Breast epithelium (tissue), 4 donors: Measurements from ENCODE around the gene IFT81. TPM values are rescaled to one million over a fixed set of nuclear protein-coding genes. Genes with fewer than 3 reads are reported as not detected.

ENCODE experiments used
- DNase-seq, 2 donors: peaks; one replicate each; pipeline ENCODE4 v3.0.0-alpha.2; 2019; ENCODE audit warnings: low spot score in 2 of 2
- H3K27ac ChIP-seq, 2 donors: fragments of 200-600 bp; sonication (generic) in 1 of 2; one replicate each; pipeline ENCODE4 v1.5.1; 2016 to 2019; ENCODE audit warnings: mild to moderate bottlenecking in 1 of 2
- H3K27me3 ChIP-seq, 2 donors: fragments of 200-600 bp; sonication (generic) in 1 of 2; one replicate each; pipeline versions ENCODE4 v1.5.1 to v1.6.0; 2017 to 2019; ENCODE audit warnings: control low read depth in 1 of 2, mild to moderate bottlenecking in 1 of 2
- H3K36me3 ChIP-seq: fragments of 200-600 bp; one replicate; pipeline ENCODE4 v1.5.1; 2019
- H3K4me1 ChIP-seq, 2 donors: fragments of 200-600 bp; sonication (generic); one replicate each; pipeline ENCODE4 v1.5.1; 2016 to 2019; ENCODE audit warnings: control low read depth in 1 of 2
- H3K4me3 ChIP-seq, 3 donors: fragments of 200-600 bp; sonication (generic); 1 replicate in 2 of 3; 2 replicates in 1 of 3; pipeline ENCODE4 v1.5.1; 2016 to 2019; ENCODE audit warnings: mild to moderate bottlenecking in 3 of 3, moderate library complexity in 2 of 3
- H3K9me3 ChIP-seq, 2 donors: fragments of 200-600 bp; sonication (generic) in 1 of 2; one replicate each; pipeline ENCODE4 v1.5.1; 2016 to 2019; ENCODE audit warnings: control low read depth in 1 of 2
- POLR2A ChIP-seq: fragments of 450-650 bp; IDR thresholded peaks from one replicate; pipeline ENCODE4 v1.6.1; 2016; ENCODE audit warnings: antibody characterized with exemption, mild to moderate bottlenecking, moderate library complexity
- POLR2AphosphoS5 ChIP-seq, 3 donors: sonication (generic); formaldehyde crosslinking; IDR thresholded peaks; one replicate each; pipeline ENCODE4 v1.6.1; 2017; ENCODE audit warnings: antibody characterized with exemption in 3 of 3
- intact Hi-C: fragments of 100-400 bp; cut with DNase I; formaldehyde crosslinking; loops from one replicate; pipeline ENCODE4 v1.15.1; 2023; ENCODE audit warnings: low total_unique reads
- total RNA-seq, 3 donors: library from RNA; depleted of rRNA; stranded (reverse); fragments of >200 nt; gene quantifications; one replicate each; pipeline ENCODE4 v1.1.0, GENCODE V29; 2016
- TF ChIP-seq, protein P1 (sequence below), 3 donors: fragments of 450-650 bp; IDR thresholded peaks; one replicate each; pipeline ENCODE4 v1.5.1; 2016 to 2017; ENCODE audit warnings: antibody characterized with exemption in 3 of 3, mild to moderate bottlenecking in 3 of 3, moderate library complexity in 3 of 3

The IFT81 gene
- total RNA-seq, 3 donors from 2014 or later, result 9.4 to 27.1 (median 19.0) TPM

DNA sequence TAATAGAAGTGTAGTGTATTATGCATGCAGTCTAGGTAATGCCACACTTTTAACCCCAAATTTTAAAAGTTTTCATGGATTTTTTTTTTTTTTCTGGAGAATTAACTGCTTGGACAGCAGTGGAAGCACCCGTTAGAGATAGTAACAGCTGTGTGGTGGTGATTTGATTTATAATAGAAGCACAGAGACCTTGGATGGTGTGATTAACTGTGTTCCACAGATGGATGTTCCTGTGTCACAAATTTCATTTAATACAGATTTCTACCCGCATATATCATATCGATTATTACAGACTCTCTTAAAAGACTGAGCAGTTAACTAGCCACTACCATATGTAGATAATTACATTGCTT is 47.0 kb downstream of the IFT81 start:
- H3K9me3 ChIP-seq, result no peaks in the 10 kb centered on the region
- no peak for DNase-seq
- intact Hi-C loops, result no loop called here
- no peak overlapping the region for H3K4me3 ChIP-seq
- no peak overlapping the region for H3K27ac ChIP-seq
- H3K4me1 ChIP-seq, result no peaks in the 10 kb centered on the region
- no peaks in the 10 kb centered on the region for H3K27me3 ChIP-seq
- TF ChIP-seq, protein P1, sequence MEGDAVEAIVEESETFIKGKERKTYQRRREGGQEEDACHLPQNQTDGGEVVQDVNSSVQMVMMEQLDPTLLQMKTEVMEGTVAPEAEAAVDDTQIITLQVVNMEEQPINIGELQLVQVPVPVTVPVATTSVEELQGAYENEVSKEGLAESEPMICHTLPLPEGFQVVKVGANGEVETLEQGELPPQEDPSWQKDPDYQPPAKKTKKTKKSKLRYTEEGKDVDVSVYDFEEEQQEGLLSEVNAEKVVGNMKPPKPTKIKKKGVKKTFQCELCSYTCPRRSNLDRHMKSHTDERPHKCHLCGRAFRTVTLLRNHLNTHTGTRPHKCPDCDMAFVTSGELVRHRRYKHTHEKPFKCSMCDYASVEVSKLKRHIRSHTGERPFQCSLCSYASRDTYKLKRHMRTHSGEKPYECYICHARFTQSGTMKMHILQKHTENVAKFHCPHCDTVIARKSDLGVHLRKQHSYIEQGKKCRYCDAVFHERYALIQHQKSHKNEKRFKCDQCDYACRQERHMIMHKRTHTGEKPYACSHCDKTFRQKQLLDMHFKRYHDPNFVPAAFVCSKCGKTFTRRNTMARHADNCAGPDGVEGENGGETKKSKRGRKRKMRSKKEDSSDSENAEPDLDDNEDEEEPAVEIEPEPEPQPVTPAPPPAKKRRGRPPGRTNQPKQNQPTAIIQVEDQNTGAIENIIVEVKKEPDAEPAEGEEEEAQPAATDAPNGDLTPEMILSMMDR (IDR thresholded peaks at IDR 0.05), result no peak
- no peak for TF ChIP-seq POLR2AphosphoS5 (IDR thresholded peaks at IDR 0.05)
- no peak for TF ChIP-seq POLR2A
- no peaks in the 10 kb centered on the region for H3K36me3 ChIP-seq

DNA sequence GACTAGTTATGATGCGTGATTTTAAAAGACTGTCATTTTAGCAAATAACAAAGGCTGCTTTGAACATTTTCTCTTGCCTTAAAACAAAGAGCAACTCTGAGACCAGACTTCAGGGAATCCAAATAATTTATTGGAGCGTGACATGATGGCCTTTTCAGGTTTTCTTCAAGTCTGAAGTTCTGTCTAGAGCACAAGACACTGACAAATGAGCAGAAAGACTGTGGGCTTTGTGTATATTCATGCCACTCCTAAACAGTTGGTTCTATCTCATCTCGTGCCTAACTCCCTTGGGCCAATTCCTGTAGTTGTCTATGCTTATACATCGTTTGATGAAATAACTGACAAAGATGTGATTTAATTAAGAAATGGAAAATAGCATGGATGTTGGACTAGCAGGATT is 47.5 kb downstream of the IFT81 start:
- Histone ChIP-seq H3K27me3 (no peaks in the 10 kb centered on the region), H3K4me3 (no peak overlapping the region), H3K27ac (no peak overlapping the region), H3K4me1 (no peaks in the 10 kb centered on the region), H3K36me3 (no peaks in the 10 kb centered on the region), H3K9me3 (no peaks in the 10 kb centered on the region)
- intact Hi-C loops, result no loop called here
- no peak for DNase-seq
- no peak for TF ChIP-seq POLR2A
- TF ChIP-seq, protein P1 (IDR thresholded peaks at IDR 0.05), result no peak
- TF ChIP-seq POLR2AphosphoS5 (IDR thresholded peaks at IDR 0.05), result no peak

- TF ChIP-seq POLR2A (no peak), POLR2AphosphoS5 (IDR thresholded peaks at IDR 0.05) (no peak)
- TF ChIP-seq, protein P1 (IDR thresholded peaks at IDR 0.05), result no peak
- DNase-seq, result no peak
- Histone ChIP-seq H3K27me3 (no peaks in the 10 kb centered on the region), H3K4me1 (no peaks in the 10 kb centered on the region), H3K27ac (no peak overlapping the region), H3K36me3 (no peaks in the 10 kb centered on the region), H3K4me3 (no peak overlapping the region), H3K9me3 (no peaks in the 10 kb centered on the region)
- intact Hi-C loops, result no loop called here
Observed at GRCh38 chr12:110174373-110174996, 50.3 kb downstream of the IFT81 start.

DNA sequence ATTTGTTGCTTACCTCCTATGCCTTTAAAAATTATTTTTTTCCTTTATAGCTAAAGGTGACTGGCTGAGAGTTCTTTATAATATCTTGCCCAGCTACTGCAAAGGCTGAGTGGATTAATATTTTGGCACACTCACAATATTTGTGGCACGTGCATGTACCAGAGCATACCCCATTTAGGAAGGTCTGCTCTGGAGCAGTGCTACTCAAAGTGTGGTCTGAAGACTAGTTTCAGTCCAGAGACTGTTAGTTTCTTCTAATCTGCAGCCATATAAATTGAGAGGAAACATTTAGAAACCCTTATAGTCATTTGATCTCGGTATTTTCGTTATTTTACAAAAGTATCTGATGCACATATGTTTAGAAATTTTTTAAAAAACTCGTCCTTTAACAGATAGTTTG is 51.0 kb downstream of the IFT81 start:
- no peak for DNase-seq
- Histone ChIP-seq H3K4me1 (no peaks in the 10 kb centered on the region), H3K36me3 (no peaks in the 10 kb centered on the region), H3K27me3 (no peaks in the 10 kb centered on the region), H3K9me3 (no peaks in the 10 kb centered on the region), H3K4me3 (no peak overlapping the region), H3K27ac (no peak overlapping the region)
- TF ChIP-seq, protein P1 (IDR thresholded peaks at IDR 0.05), result no peak
- no peak for TF ChIP-seq POLR2A
- TF ChIP-seq POLR2AphosphoS5 (IDR thresholded peaks at IDR 0.05), result no peak
- intact Hi-C loops, result no loop called here

DNA sequence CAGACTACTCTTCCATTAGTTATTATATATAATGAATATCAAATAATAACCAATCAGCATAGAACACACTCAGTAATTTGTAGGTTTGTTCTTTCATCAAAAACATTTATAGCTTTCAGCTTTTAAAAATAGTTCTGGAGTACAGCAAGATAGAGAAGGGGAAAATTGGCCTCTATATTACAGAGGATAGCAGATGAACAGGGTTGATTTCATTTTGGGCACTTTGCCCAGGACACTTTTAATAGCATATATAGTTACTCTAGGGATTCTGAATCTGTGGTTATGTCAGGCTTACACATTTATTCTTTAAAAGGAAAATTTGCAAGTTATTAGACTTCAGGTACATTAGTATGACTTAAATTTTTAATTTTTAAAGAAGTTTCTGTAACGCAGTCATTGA is 52.6 kb downstream of the IFT81 start:
- Histone ChIP-seq H3K36me3 (no peaks in the 10 kb centered on the region), H3K27ac (no peak overlapping the region), H3K9me3 (no peaks in the 10 kb centered on the region), H3K4me3 (no peak overlapping the region), H3K4me1 (no peaks in the 10 kb centered on the region), H3K27me3 (no peaks in the 10 kb centered on the region)
- DNase-seq, result no peak
- TF ChIP-seq POLR2A (no peak), POLR2AphosphoS5 (IDR thresholded peaks at IDR 0.05) (no peak)
- intact Hi-C loops, result no loop called here

GRCh38 chr12:110179291-110179690 is 55.1 kb downstream of the IFT81 start:
- Histone ChIP-seq H3K36me3 (no peaks in the 10 kb centered on the region), H3K27ac (no peak overlapping the region), H3K4me1 (no peaks in the 10 kb centered on the region), H3K27me3 (no peaks in the 10 kb centered on the region), H3K4me3 (no peak overlapping the region), H3K9me3 (no peaks in the 10 kb centered on the region)
- intact Hi-C loops, result no loop called here
- no peak for DNase-seq
- TF ChIP-seq POLR2A (no peak), POLR2AphosphoS5 (IDR thresholded peaks at IDR 0.05) (no peak)
- TF ChIP-seq, protein P1 (IDR thresholded peaks at IDR 0.05), result no peak
